Mesenchymal stem cell (in vitro differentiated cells and primary cell): ENCODE data around the gene TRIM5.

Experiments
- DNase-seq: peaks from one replicate; pipeline ENCODE4 v3.0.0-alpha.2; 2013
- H2AFZ ChIP-seq: one replicate; pipeline ENCODE4 v1.6.1; 2013; ENCODE audit warnings: low read depth, mild to moderate bottlenecking, control low read depth, inconsistent platforms, low read length, moderate library complexity
- H2AK5ac ChIP-seq: 2 replicates; pipeline ENCODE4 v1.6.1; 2013; ENCODE audit warnings: low read length, moderate library complexity, mild to moderate bottlenecking, inconsistent platforms; ENCODE audit not compliant: severe bottlenecking
- H2BK120ac ChIP-seq: one replicate; pipeline ENCODE4 v1.6.1; 2013; ENCODE audit warnings: low read depth, mild to moderate bottlenecking, inconsistent platforms, low read length, moderate library complexity
- H2BK12ac ChIP-seq, 2 experiments: one replicate each; pipeline ENCODE4 v1.6.1; 2013; ENCODE audit warnings: inconsistent platforms in 2 of 2, low read length in 2 of 2, mild to moderate bottlenecking in 2 of 2, moderate library complexity in 2 of 2, control low read depth in 1 of 2
- H2BK15ac ChIP-seq: one replicate; pipeline ENCODE4 v1.6.1; 2013; ENCODE audit warnings: mild to moderate bottlenecking, low read depth, inconsistent platforms; ENCODE audit not compliant: poor library complexity, severe bottlenecking
- H2BK5ac ChIP-seq: 2 replicates; pipeline ENCODE4 v1.6.1; 2013; ENCODE audit warnings: low read depth, mild to moderate bottlenecking, low read length, control low read depth, inconsistent platforms; ENCODE audit not compliant: poor library complexity, severe bottlenecking
- H3K14ac ChIP-seq, 2 experiments: one replicate each; pipeline ENCODE4 v1.6.1; 2013; ENCODE audit warnings: inconsistent platforms in 2 of 2, low read length in 2 of 2, control low read depth in 1 of 2, mild to moderate bottlenecking in 1 of 2, moderate library complexity in 1 of 2
- H3K18ac ChIP-seq, 2 experiments: one replicate each; pipeline ENCODE4 v1.6.1; 2013; ENCODE audit warnings: inconsistent platforms in 2 of 2, low read length in 2 of 2, control low read depth in 1 of 2, low read depth in 1 of 2, mild to moderate bottlenecking in 1 of 2
- H3K23ac ChIP-seq, 2 experiments: one replicate each; pipeline ENCODE4 v1.6.1; 2013; ENCODE audit warnings: inconsistent platforms in 2 of 2, low read length in 2 of 2, mild to moderate bottlenecking in 2 of 2, moderate library complexity in 2 of 2, control low read depth in 1 of 2
- H3K27ac ChIP-seq: 2 replicates; pipeline ENCODE4 v1.5.1; 2013; ENCODE audit warnings: mild to moderate bottlenecking, moderate library complexity, low read length, control low read depth, inconsistent platforms; ENCODE audit not compliant: poor library complexity, severe bottlenecking
- H3K27me3 ChIP-seq, 2 experiments: 2 replicates each; pipeline versions ENCODE4 v1.6.1 to v1.7.0; 2013; ENCODE audit warnings: low read length in 2 of 2, mild to moderate bottlenecking in 2 of 2, moderate library complexity in 2 of 2, control low read depth in 1 of 2, inconsistent platforms in 1 of 2; ENCODE audit not compliant: control insufficient read depth in 1 of 2, insufficient read depth in 1 of 2
- H3K36me3 ChIP-seq, 2 experiments: 2 replicates each; pipeline versions ENCODE4 v1.6.1 to v1.7.0; 2013; ENCODE audit warnings: low read length in 2 of 2, control low read depth in 1 of 2, inconsistent platforms in 1 of 2, low read depth in 1 of 2, mild to moderate bottlenecking in 1 of 2; ENCODE audit not compliant: insufficient read depth in 2 of 2, control insufficient read depth in 1 of 2
- H3K4ac ChIP-seq, 2 experiments: one replicate each; pipeline ENCODE4 v1.6.1; 2013; ENCODE audit warnings: inconsistent platforms in 2 of 2, low read length in 2 of 2, mild to moderate bottlenecking in 2 of 2, moderate library complexity in 2 of 2, control low read depth in 1 of 2, low read depth in 1 of 2
- H3K4me1 ChIP-seq: 2 replicates; pipeline ENCODE4 v1.6.1; 2013; ENCODE audit warnings: low read depth, low read length, control low read depth; ENCODE audit not compliant: control insufficient read depth, insufficient read depth
- H3K4me2 ChIP-seq: 2 replicates; pipeline ENCODE4 v1.6.1; 2013; ENCODE audit warnings: low read length, mild to moderate bottlenecking, inconsistent platforms; ENCODE audit not compliant: poor library complexity, severe bottlenecking
- H3K4me3 ChIP-seq, 2 experiments: 2 replicates each; pipeline versions ENCODE4 v1.5.1 to v1.7.0; 2013; ENCODE audit warnings: low read length in 2 of 2, mild to moderate bottlenecking in 2 of 2, control low read depth in 1 of 2, low read depth in 1 of 2; ENCODE audit not compliant: insufficient read depth in 1 of 2
- H3K79me1 ChIP-seq: replicated peaks from 2 replicates; pipeline ENCODE4 v1.6.1; 2013; ENCODE audit warnings: mild to moderate bottlenecking, control low read depth, low read length, inconsistent platforms; ENCODE audit not compliant: poor library complexity, severe bottlenecking
- H3K9ac ChIP-seq: 2 replicates; pipeline ENCODE4 v1.7.0; 2013; ENCODE audit warnings: mild to moderate bottlenecking, low read length, moderate library complexity
- H3K9me3 ChIP-seq: 2 replicates; pipeline ENCODE4 v1.7.0; 2013; ENCODE audit warnings: mild to moderate bottlenecking, low read length; ENCODE audit not compliant: control insufficient read depth
- H4K8ac ChIP-seq: one replicate; pipeline ENCODE4 v1.6.1; 2013; ENCODE audit warnings: inconsistent platforms, mild to moderate bottlenecking, low read length, moderate library complexity
- H4K91ac ChIP-seq: one replicate; pipeline ENCODE4 v1.6.1; 2013; ENCODE audit warnings: mild to moderate bottlenecking, low read length, inconsistent platforms
- WGBS: methylation state at CpG from one replicate; pipeline ENCODE4 v1.1.7; 2013; ENCODE audit warnings: mixed read lengths; 5-methylcytosine and 5-hydroxymethylcytosine counted together

TRIM5 gene

GRCh38 chr11:5689551-5689983, 4.7 kb upstream of the TRIM5 start, which contains the start of gene TRIM22:
TRIM22 (plus strand) TSS chr11:5689790; CDS start chr11:5696233, 6,443 bp downstream.
- Histone ChIP-seq H2BK12ac (no peak within 1 kb of the TSS), H2BK5ac (peak within 1 kb of the TSS; percentile 98), H3K4me3 (peak within 1 kb of the TSS in 1 of 2 experiments; percentile 86), H3K14ac (peak within 1 kb of the TSS in 1 of 2 experiments; percentile 41), H4K91ac (peak within 1 kb of the TSS; percentile 68), H3K4me1 (peaks cover 7% of the 10 kb centered on the region), H3K9me3 (no peaks in the 10 kb centered on the region), H2AK5ac (peak within 1 kb of the TSS; percentile 100), H3K4ac (peak within 1 kb of the TSS; percentile 54 to 86), H3K4me2 (peak within 1 kb of the TSS; percentile 90), H3K23ac (no peak within 1 kb of the TSS), H4K8ac (peak within 1 kb of the TSS; percentile 94), H2AFZ (no peak within 1 kb of the TSS), H3K9ac (peak within 1 kb of the TSS; percentile 98), H2BK15ac (no peak within 1 kb of the TSS), H3K27me3 (no peaks in the 10 kb centered on the region), H3K18ac (peak within 1 kb of the TSS; percentile 48 to 92), H2BK120ac (peak within 1 kb of the TSS; percentile 79), H3K79me1 (peaks cover 18% of the 10 kb centered on the region), H3K36me3 (peaks cover 5 to 14% of the 10 kb centered on the region in 2 experiments), H3K27ac (peak within 1 kb of the TSS; percentile 98)
- DNase-seq: peak; percentile 73
- 38% methylated on average over 1 of the region's 2 CpGs for WGBS

- WGBS: no CpG with 5 or more reads among the region's 1 CpG
- Histone ChIP-seq H3K23ac (no peak overlapping the region), H3K4me3 (no peak overlapping the region), H3K79me1 (peaks cover 17% of the 10 kb centered on the region), H4K91ac (no peak overlapping the region), H2BK12ac (no peak overlapping the region), H3K4me1 (peaks cover 7% of the 10 kb centered on the region), H2BK120ac (no peak overlapping the region), H4K8ac (no peak overlapping the region), H3K14ac (no peak overlapping the region), H3K36me3 (peaks cover 3 to 5% of the 10 kb centered on the region in 2 experiments), H2AFZ (no peak overlapping the region), H3K9ac (peak overlapping the region; percentile 98), H3K27me3 (no peaks in the 10 kb centered on the region), H3K4ac (no peak overlapping the region), H2BK5ac (no peak overlapping the region), H2BK15ac (no peak overlapping the region), H3K4me2 (no peak overlapping the region), H3K9me3 (no peaks in the 10 kb centered on the region), H3K27ac (peak overlapping the region; percentile 98), H3K18ac (no peak overlapping the region), H2AK5ac (peak overlapping the region; percentile 64)
- no peak for DNase-seq
These were observed 3.6 kb upstream of the TRIM5 start for GRCh38 chr11:5688482-5688881.

DNA sequence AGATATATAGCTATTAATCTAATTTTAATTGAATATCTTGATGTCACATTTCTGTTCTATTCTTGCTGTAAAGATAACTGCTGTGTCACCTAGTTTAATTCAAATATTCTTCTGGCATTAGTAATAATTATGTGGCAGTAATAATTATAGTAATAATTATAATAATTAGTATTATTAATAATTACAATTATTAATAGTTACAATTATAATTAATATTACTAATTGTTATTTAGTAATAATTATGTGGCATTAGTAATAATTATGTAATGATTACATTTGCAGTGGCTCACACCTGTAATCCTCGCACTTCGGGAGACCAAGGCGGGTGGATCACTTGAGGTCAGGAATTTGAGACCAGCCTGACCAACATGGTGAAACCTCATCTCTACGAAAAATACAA, 1.6 kb upstream of the TRIM5 start:
- WGBS: 96% methylated on average over 3 of the region's 4 CpGs
- no peak overlapping the region for H3K9ac ChIP-seq

GRCh38 chr11:5684036-5684645, 733 bp downstream of the TRIM5 start:
- peaks cover 27% of the 10 kb centered on the region for H3K79me1 ChIP-seq

More for the DNA sequence above, 1.6 kb upstream of the TRIM5 start:
- Histone ChIP-seq H3K4ac (no peak overlapping the region), H4K91ac (no peak overlapping the region), H2AFZ (no peak overlapping the region), H2BK12ac (no peak overlapping the region), H3K4me2 (no peak overlapping the region), H3K27me3 (no peaks in the 10 kb centered on the region), H2BK15ac (no peak overlapping the region), H2BK5ac (no peak overlapping the region), H2AK5ac (no peak overlapping the region), H3K9me3 (no peaks in the 10 kb centered on the region), H3K14ac (no peak overlapping the region), H4K8ac (no peak overlapping the region), H3K27ac (no peak overlapping the region), H3K23ac (no peak overlapping the region), H3K36me3 (peaks cover 0 to 3% of the 10 kb centered on the region in 2 experiments), H2BK120ac (no peak overlapping the region), H3K4me3 (no peak overlapping the region), H3K18ac (no peak overlapping the region), H3K4me1 (peaks cover 12% of the 10 kb centered on the region), H3K79me1 (peaks cover 15% of the 10 kb centered on the region)
- no peak for DNase-seq

More at GRCh38 chr11:5684036-5684645, 733 bp downstream of the TRIM5 start:
- Histone ChIP-seq H3K9ac (peak overlapping the region; percentile 92), H4K8ac (no peak overlapping the region), H3K4me3 (peak overlapping the region in 1 of 2 experiments; percentile 79), H2BK120ac (no peak overlapping the region), H3K4me2 (peak overlapping the region; percentile 68), H4K91ac (no peak overlapping the region), H3K23ac (no peak overlapping the region), H3K27me3 (no peaks in the 10 kb centered on the region), H2AK5ac (peak overlapping the region; percentile 20), H2AFZ (no peak overlapping the region), H3K9me3 (no peaks in the 10 kb centered on the region), H2BK12ac (no peak overlapping the region), H3K18ac (peak overlapping the region; percentile 52 to 62), H3K14ac (peak overlapping the region in 1 of 2 experiments; percentile 86), H3K27ac (peak overlapping the region; percentile 97), H3K36me3 (peaks cover 9% of the 10 kb centered on the region in 2 experiments), H3K4me1 (peaks cover 8% of the 10 kb centered on the region), H3K4ac (peak overlapping the region in 1 of 2 experiments; percentile 86), H2BK5ac (peak overlapping the region; percentile 53), H2BK15ac (no peak overlapping the region)
- 90% methylated on average over 6 of the region's 8 CpGs for WGBS
- peak; percentile 37 for DNase-seq
